Measurements from ENCODE around the gene SAMD11. TPM values are rescaled to one million over a fixed set of nuclear protein-coding genes. Genes with fewer than 3 reads are reported as not detected.
A peak's percentile ranks its signal among the peaks of the same experiment; 100 is the strongest.

Gene SAMD11
- total RNA-seq, 1 donor from 2014 or later, result 15.0 TPM

- DNase-seq (ENCODE audit: low spot score), result peak; percentile 83
Observed at GRCh38 chr1:904310-904950, 19.3 kb upstream of the SAMD11 start.

GRCh38 chr1:905071-905749, 18.5 kb upstream of the SAMD11 start:
- no peak for DNase-seq (ENCODE audit: low spot score)

GRCh38 chr1:905811-906599, 17.7 kb upstream of the SAMD11 start:
- no peak for DNase-seq (ENCODE audit: low spot score)

- peak; percentile 53 for DNase-seq (ENCODE audit: low spot score)
Observed at GRCh38 chr1:906600-907420, 16.9 kb upstream of the SAMD11 start.

- peak; percentile 9 for DNase-seq (ENCODE audit: low spot score)
Observed at GRCh38 chr1:907611-908451, 15.9 kb upstream of the SAMD11 start.

- DNase-seq (ENCODE audit: low spot score), result no peak
Observed at GRCh38 chr1:908661-909060, 15.1 kb upstream of the SAMD11 start.

GRCh38 chr1:909861-910310, 13.8 kb upstream of the SAMD11 start:
- peak; percentile 8 for DNase-seq (ENCODE audit: low spot score)

- peak; percentile 13 for DNase-seq (ENCODE audit: low spot score)
Observed at GRCh38 chr1:910311-910880, 13.3 kb upstream of the SAMD11 start.

GRCh38 chr1:910881-911721, 12.6 kb upstream of the SAMD11 start:
- peak; percentile 69 for DNase-seq (ENCODE audit: low spot score)

- no peak for DNase-seq (ENCODE audit: low spot score)
Observed at GRCh38 chr1:911875-912739, 11.6 kb upstream of the SAMD11 start.

GRCh38 chr1:912740-913301, 10.9 kb upstream of the SAMD11 start:
- no peak for DNase-seq (ENCODE audit: low spot score)

- DNase-seq (ENCODE audit: low spot score), result peak; percentile 77
Observed at GRCh38 chr1:913491-914130, 10.1 kb upstream of the SAMD11 start.

GRCh38 chr1:914131-914890, 9.4 kb upstream of the SAMD11 start:
- DNase-seq (ENCODE audit: low spot score), result no peak

GRCh38 chr1:914891-915280, 8.8 kb upstream of the SAMD11 start:
- no peak for DNase-seq (ENCODE audit: low spot score)

GRCh38 chr1:915295-916172, 8.2 kb upstream of the SAMD11 start:
- no peak for DNase-seq (ENCODE audit: low spot score)

Data from mucosa of gallbladder (tissue), 1 donor.